Keratinocyte (primary cell): ENCODE results near the gene HORMAD2. TPM values are rescaled to one million over a fixed set of nuclear protein-coding genes. Genes with fewer than 3 reads are reported as not detected.

Experiments
- DNase-seq: peaks from one replicate; pipeline ENCODE4 v3.0.0-alpha.2; 2011; ENCODE audit warnings: low read depth, missing footprints, low spot score
- FAIRE-seq: peaks from 2 replicates; lab custom pipeline; 2011; peaks lifted over from hg19 to GRCh38; lab: Jason Lieb, UNC
- H2AFZ ChIP-seq: 2 replicates; pipeline ENCODE4 v1.6.0; 2012; ENCODE audit warnings: low read length, control low read depth, inconsistent platforms; ENCODE audit not compliant: control insufficient read depth
- H3K27ac ChIP-seq: 2 replicates; pipeline ENCODE4 v1.5.1; 2011; ENCODE audit warnings: low read length; ENCODE audit not compliant: control insufficient read depth, insufficient read depth
- H3K27me3 ChIP-seq: 3 replicates; pipeline ENCODE4 v1.6.0; 2011; ENCODE audit warnings: low read length; ENCODE audit not compliant: control insufficient read depth, insufficient read depth; ENCODE audit errors: extremely low read depth
- H3K36me3 ChIP-seq, 2 experiments: 2 replicates in 1 of 2; 3 replicates in 1 of 2; pipeline ENCODE4 v1.5.1; 2011; ENCODE audit warnings: low read length in 2 of 2, mild to moderate bottlenecking in 1 of 2; ENCODE audit not compliant: control insufficient read depth in 2 of 2, insufficient read depth in 2 of 2; ENCODE audit errors: extremely low read depth in 1 of 2
- H3K4me1 ChIP-seq: 3 replicates; pipeline ENCODE4 v1.5.1; 2011; ENCODE audit warnings: low read length; ENCODE audit not compliant: control insufficient read depth, insufficient read depth; ENCODE audit errors: extremely low read depth
- H3K4me2 ChIP-seq: 3 replicates; pipeline ENCODE4 v1.6.0; 2011; ENCODE audit warnings: low read depth, low read length; ENCODE audit not compliant: control insufficient read depth, insufficient read depth; ENCODE audit errors: extremely low read depth
- H3K4me3 ChIP-seq, 3 experiments: fragments of 200-600 bp in 1 of 3; sonication (generic) in 1 of 3; 2 replicates in 2 of 3; 3 replicates in 1 of 3; pipeline ENCODE4 v1.5.1; 2011 to 2016; ENCODE audit warnings: low read length in 3 of 3, mild to moderate bottlenecking in 3 of 3, control low read depth in 2 of 3, inconsistent platforms in 1 of 3, low read depth in 1 of 3, mixed read lengths in 1 of 3, mixed run types in 1 of 3, moderate library complexity in 1 of 3; ENCODE audit not compliant: control insufficient read depth in 2 of 3, insufficient read depth in 2 of 3; ENCODE audit errors: extremely low read depth in 1 of 3
- H3K79me2 ChIP-seq: 2 replicates; pipeline ENCODE4 v1.6.0; 2012; ENCODE audit warnings: low read length; ENCODE audit not compliant: control insufficient read depth, insufficient read depth
- H3K9ac ChIP-seq: 3 replicates; pipeline ENCODE4 v1.6.0; 2011; ENCODE audit warnings: low read length; ENCODE audit not compliant: control insufficient read depth, insufficient read depth; ENCODE audit errors: extremely low read depth
- H3K9me1 ChIP-seq: 3 replicates; pipeline ENCODE4 v1.6.0; 2011; ENCODE audit warnings: low read length; ENCODE audit not compliant: control insufficient read depth, insufficient read depth; ENCODE audit errors: extremely low read depth
- H3K9me3 ChIP-seq: 2 replicates; pipeline ENCODE4 v1.5.1; 2012; ENCODE audit warnings: low read depth, low read length; ENCODE audit not compliant: control insufficient read depth
- H4K20me1 ChIP-seq: 3 replicates; pipeline ENCODE4 v1.6.0; 2011; ENCODE audit warnings: low read length; ENCODE audit not compliant: control insufficient read depth, insufficient read depth; ENCODE audit errors: extremely low read depth
- EZH2 ChIP-seq: IDR thresholded peaks from one replicate; pipeline ENCODE4 v1.6.1; 2012; ENCODE audit warnings: inconsistent platforms, mild to moderate bottlenecking, low read length, moderate library complexity
- dilution Hi-C: fragments of 300-500 bp; cut with MboI; formaldehyde crosslinking; loops from one replicate; pipeline ENCODE4 v1.7.0; 2020; ENCODE audit warnings: low sequenced_read_pairs; ENCODE audit not compliant: extremely low pct_ligation_motif_present
- polyA plus RNA-seq, 5 experiments: library from polyadenylated mRNA; depleted of rRNA in 3 of 5; stranded (reverse) in 3 of 5; stranded (forward) in 1 of 5; unstranded in 1 of 5; fragments of >200 nt; gene quantifications; 1 replicate in 1 of 5; 2 replicates in 3 of 5; 3 replicates in 1 of 5; pipeline versions ENCODE4 v1.2.1 to v1.2.3, GENCODE V29; 2011 to 2012; ENCODE audit warnings: missing spikeins in 2 of 5, low read depth in 1 of 5, low replicate concordance in 1 of 5
- TF ChIP-seq, protein P1 (sequence below), 3 experiments: IDR thresholded peaks in 1 of 3; conservative IDR thresholded peaks in 1 of 3; optimal IDR thresholded peaks in 1 of 3; 2 replicates in 2 of 3; 3 replicates in 1 of 3; pipeline versions ENCODE3 to v1.5.1; 2011; ENCODE audit warnings: low read length in 3 of 3, mild to moderate bottlenecking in 3 of 3, moderate library complexity in 2 of 3, control low read depth in 1 of 3, inconsistent platforms in 1 of 3; ENCODE audit not compliant: insufficient read depth in 2 of 3; ENCODE audit errors: extremely low read depth in 1 of 3

The HORMAD2 gene
- polyA plus RNA-seq, 1 donor (not counting 4 experiments of a cell fraction or from before 2014, with no cell fraction given) = not detected

DNA sequence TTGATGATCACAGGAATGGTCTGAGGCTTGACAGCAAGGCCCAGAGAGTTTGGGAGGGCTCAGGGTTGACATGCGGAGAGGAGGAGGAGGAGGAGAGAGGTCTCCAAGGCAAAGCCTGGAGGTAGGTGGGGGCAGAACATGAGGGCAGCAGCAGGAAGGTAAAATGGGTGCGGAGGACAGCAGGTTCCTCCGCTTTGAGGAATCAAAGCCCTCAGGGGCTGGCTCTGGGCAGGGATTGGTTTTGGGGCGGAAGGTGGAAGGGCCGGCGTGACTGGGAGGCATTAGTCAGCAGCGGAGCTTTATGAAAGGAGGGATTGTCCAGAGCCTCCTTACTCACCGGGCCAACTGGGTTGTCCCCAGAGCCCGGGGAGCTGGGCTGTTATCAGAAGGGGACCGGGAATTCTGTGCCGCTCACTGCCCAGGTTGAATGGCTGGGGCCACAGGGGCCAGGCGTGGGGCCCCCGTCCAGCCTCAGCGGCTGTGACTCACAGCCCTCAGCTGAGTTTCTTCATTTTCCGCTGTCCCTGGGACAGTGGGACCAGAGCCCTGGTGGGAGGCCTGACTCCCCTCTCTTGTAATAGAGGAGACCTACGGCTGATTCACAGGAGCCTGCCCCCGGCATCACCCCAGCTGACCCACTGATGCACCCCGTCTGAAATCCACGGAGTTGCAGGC, 130.1 kb downstream of the HORMAD2 start:
- H3K9ac ChIP-seq = peak overlapping the region; percentile 32
- H3K9me1 ChIP-seq = no peaks in the 10 kb centered on the region
- H4K20me1 ChIP-seq = no peaks in the 10 kb centered on the region
- no peaks in the 10 kb centered on the region for H3K9me3 ChIP-seq
- peaks cover 52% of the 10 kb centered on the region for H3K4me1 ChIP-seq
- H3K4me3 ChIP-seq = no peak overlapping the region
- no peaks in the 10 kb centered on the region for H3K79me2 ChIP-seq
- TF ChIP-seq EZH2 = no peak
- TF ChIP-seq, protein P1, sequence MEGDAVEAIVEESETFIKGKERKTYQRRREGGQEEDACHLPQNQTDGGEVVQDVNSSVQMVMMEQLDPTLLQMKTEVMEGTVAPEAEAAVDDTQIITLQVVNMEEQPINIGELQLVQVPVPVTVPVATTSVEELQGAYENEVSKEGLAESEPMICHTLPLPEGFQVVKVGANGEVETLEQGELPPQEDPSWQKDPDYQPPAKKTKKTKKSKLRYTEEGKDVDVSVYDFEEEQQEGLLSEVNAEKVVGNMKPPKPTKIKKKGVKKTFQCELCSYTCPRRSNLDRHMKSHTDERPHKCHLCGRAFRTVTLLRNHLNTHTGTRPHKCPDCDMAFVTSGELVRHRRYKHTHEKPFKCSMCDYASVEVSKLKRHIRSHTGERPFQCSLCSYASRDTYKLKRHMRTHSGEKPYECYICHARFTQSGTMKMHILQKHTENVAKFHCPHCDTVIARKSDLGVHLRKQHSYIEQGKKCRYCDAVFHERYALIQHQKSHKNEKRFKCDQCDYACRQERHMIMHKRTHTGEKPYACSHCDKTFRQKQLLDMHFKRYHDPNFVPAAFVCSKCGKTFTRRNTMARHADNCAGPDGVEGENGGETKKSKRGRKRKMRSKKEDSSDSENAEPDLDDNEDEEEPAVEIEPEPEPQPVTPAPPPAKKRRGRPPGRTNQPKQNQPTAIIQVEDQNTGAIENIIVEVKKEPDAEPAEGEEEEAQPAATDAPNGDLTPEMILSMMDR (optimal IDR thresholded peaks at IDR 0.05 in 1 of 3, IDR thresholded peaks at IDR 0.05 in 1 of 3, conservative IDR thresholded peaks at IDR 0.05 in 1 of 3; ENCODE audit: extremely low read depth in 1 of 3, insufficient read depth in 2 of 3, low read length in 3 of 3) = no peak
- no peak overlapping the region for H2AFZ ChIP-seq
- DNase-seq = peak; percentile 76
- dilution Hi-C loops = no loop called here
- no peaks in the 10 kb centered on the region for H3K36me3 ChIP-seq
- FAIRE-seq = peak; percentile 49
- peak overlapping the region; percentile 46 for H3K27ac ChIP-seq
- H3K4me2 ChIP-seq = peak overlapping the region; percentile 53
- H3K27me3 ChIP-seq = no peaks in the 10 kb centered on the region

DNA sequence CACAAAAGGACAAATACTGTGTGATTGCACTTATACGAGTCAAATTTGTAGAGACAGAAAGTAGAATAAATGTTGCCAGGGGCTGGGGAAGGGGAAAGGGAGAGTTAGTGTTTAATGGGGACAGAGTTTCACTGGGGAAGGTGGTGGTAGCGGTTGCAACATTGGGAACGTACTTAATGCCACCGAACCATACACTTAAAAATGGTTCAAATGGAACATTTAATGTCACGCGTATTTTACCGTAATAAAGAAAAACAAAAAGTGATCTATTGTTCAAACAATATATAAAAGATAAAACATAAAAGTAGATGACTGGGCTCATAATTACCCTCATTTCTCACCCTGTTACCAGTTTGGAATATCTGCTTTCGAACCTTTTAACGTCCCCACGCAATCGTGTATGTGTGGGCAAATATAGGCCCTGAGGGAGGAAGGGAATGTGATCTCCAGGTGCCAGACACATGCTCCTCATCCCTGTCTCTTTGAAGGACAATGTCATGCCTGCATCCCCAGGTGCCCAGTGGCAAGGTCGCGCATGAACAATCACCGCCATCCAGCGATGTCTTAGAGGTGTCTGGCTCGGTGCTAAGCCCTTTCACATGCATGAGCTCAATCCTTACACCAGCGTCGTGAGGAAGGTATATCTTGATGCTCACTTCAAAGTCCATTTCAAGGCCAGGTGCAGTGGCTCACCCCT, 131.0 kb downstream of the HORMAD2 start:
- H2AFZ ChIP-seq = no peak overlapping the region
- no peaks in the 10 kb centered on the region for H4K20me1 ChIP-seq
- no peak overlapping the region for H3K4me2 ChIP-seq
- no peak overlapping the region for H3K4me3 ChIP-seq
- no peaks in the 10 kb centered on the region for H3K9me1 ChIP-seq
- no peak overlapping the region for H3K9ac ChIP-seq
- no peaks in the 10 kb centered on the region for H3K36me3 ChIP-seq
- no peaks in the 10 kb centered on the region for H3K9me3 ChIP-seq
- dilution Hi-C loops = no loop called here
- TF ChIP-seq, protein P1 (optimal IDR thresholded peaks at IDR 0.05 in 1 of 3, IDR thresholded peaks at IDR 0.05 in 1 of 3, conservative IDR thresholded peaks at IDR 0.05 in 1 of 3; ENCODE audit: extremely low read depth in 1 of 3, insufficient read depth in 2 of 3, low read length in 3 of 3) = no peak
- TF ChIP-seq EZH2 = no peak
- peaks cover 44% of the 10 kb centered on the region for H3K4me1 ChIP-seq
- FAIRE-seq = no peak
- no peaks in the 10 kb centered on the region for H3K27me3 ChIP-seq
- H3K27ac ChIP-seq = peak overlapping the region; percentile 46
- no peak for DNase-seq
- H3K79me2 ChIP-seq = no peaks in the 10 kb centered on the region
